HG03575 (cell line): ENCODE measurements around the gene C19orf18.
"Not testable (repeated sequence)": the region's sequence is repeated elsewhere in the genome, so short reads cannot be mapped to it uniquely, and the experiment has no call there.

ENCODE experiments used
- ATAC-seq: cut with Tn5 transposase; IDR thresholded peaks from one replicate; pipeline ENCODE4 v1.9.1; 2021; ENCODE audit not compliant: unreplicated experiment, insufficient number of reproducible peaks, low FRiP score; ENCODE audit errors: extremely low read depth

C19orf18 gene

GRCh38 chr19:57974434-57974833, at the start of gene C19orf18:
TSS of gene C19orf18 (minus strand) at chr19:57974534. CDS start at chr19:57974432, 102 bp downstream.
- ATAC-seq = no peak

DNA sequence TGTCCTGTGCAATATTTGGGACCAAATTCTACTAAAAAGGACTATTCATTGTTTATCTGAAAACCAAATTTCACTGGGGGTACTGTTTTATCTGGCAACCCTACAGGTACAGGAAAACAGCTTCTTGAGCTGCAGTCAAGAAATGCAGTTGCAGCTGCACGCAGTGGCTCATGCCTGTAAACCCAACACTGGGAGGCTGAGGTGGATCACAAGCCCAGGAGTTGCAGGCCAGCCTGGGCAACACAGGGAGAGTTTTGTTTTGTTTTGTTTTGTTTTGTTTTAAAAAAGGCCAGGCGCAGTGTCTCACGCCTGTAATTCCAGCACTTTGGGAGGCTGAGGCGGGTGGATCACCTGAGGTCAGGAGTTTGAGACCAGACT, 47.9 kb upstream of the C19orf18 start:
- no peak for ATAC-seq

GRCh38 chr19:58021541-58022282, 47.4 kb upstream of the C19orf18 start:
- no peak for ATAC-seq

- no peak for ATAC-seq
Observed at GRCh38 chr19:58020129-58020528, 45.8 kb upstream of the C19orf18 start.

DNA sequence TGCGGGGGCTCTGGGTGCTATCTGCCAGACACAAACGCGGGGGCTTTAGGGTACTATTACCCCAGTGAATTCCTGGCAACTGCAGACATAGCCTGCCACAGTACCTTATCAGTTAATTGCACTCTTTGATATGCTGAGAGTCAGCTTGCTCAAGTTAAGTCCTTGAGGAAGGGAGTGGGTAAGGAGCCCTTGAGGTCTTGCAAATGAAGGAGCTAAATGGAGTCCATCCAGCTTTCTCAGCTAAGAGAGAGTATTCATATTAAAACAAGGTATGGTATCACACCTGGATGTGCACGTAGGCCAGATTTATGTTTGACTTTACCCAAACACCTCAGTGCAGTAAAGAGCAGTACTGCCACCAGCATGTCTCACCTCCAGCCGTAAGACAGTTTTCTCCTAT, 39.8 kb upstream of the C19orf18 start:
- ATAC-seq = no peak

DNA sequence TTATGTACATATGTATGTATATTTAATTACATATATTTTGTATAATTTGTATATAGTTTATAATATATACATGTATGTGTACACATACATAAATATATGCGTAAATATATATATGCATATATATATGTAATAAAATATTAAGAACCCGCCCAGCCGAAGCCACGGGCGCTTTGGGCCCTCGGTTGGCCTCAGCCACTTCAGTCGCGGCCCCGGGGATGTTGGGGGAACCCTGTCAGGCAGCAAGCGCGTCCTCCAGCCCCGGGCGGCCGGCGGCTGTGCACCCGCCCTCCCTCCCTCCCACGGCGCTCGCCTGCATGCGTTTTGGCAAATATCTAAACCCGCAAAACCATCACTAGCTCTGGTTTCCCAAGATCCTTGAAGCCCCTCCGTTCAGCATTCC, 36.2 kb upstream of the C19orf18 start:
- ATAC-seq = no peak

DNA sequence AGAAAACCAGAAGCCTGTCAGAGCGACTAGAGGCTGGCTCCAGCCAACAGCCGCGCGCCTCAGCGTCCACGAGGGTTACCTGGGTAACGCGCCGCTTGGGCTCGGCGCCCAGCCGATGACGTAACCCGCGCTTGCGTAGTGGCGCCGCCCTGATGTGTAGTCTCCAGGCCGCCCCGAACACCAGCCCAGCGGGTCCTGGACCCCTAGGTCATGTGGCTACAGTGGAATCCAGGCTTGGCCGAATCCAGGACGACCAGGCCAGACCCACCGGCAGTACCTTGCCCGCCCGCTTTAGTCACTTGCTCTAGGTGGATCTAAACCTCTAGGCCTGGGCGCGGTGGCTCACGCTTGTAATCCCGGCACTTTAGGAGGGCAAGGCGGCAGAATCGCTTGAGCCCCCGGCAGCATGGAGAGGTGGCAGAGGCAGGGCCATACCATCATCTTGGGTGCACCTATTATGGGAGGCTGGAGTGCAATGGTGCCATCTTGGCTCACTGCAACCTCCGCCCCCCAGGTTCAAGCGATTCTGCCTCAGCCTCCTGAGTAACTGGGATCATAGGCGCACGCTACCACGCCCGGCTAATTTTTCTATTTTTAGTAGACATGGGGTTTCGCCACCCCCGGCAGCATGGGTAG, 35.5 kb upstream of the C19orf18 start:
- ATAC-seq = peak; percentile 45

GRCh38 chr19:58009301-58009665, 34.9 kb upstream of the C19orf18 start:
- ATAC-seq = no peak

DNA sequence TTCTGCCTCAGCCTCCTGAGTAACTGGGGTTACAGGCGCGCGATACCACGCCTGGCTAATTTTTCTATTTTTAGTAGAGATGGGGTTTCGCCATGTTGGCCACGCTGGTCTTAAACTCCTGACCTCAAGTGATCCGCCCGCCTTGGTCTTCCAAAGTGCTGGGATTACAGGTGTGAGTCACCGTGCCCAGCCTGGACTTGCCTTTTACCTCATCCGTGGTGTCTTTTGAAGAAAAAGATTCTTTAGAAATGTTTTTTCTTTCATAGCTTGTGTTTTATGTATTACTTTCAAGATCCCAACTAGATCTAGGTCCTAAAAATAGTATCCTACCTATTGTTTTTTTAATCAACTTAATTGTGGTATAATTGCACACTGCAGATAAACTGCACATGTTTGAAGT, 34.5 kb upstream of the C19orf18 start:
- not testable (repeated sequence) for ATAC-seq

DNA sequence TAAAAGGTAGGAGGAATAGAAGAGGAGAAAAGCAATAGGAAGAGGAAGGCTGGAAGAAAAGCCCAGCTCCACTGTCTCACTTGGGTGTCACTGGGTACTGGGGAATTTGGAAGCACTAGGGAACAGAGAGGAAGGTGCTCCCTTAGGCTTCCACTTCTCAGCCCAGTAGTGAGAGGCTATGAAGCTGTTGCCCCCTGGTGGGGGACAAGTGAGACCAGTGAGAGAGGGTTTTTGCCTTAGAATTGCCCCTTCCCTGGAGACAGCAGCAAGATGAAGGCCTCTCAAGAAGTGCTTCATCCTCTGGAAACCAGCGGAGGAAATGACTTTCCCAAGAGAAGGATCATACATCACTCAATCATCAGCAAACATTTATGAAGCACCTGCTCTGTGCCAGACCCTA, 33.0 kb upstream of the C19orf18 start:
- ATAC-seq = no peak

DNA sequence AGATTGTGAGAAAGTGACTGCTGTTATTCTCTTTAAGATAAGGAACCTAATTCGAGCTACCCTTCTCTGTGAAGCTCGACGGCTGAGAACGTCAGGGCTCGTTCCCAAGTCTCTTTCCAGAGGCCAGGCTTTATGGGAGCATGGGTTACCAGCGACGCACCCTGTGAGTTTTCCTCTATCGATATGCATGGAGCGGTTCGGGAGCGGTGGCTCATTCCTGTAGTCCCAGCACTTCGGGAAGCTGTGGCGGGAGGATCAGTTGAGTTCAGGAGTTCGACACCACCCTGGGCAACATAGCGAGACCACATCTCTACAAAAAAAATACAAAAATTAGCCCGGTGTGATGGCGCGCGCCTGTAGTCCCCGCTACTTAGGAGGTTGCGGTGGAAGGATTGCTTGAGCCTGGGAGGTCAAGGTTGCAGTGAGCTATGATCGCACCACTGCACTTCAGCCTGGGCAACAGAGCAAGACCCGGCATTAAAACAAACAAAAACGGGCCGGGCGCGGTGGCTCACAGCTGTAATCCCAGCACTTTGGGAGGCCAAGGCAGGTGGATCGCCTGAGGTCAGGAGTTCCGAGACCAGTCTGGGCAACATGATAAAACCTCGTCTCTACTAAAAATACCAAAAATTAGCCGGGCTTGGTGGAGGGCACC, 29.0 kb upstream of the C19orf18 start:
- no peak for ATAC-seq

GRCh38 chr19:58002384-58003173, 28.2 kb upstream of the C19orf18 start, which contains the start of gene ZNF606:
TSS of gene ZNF606 (minus strand) at chr19:58002820. CDS start at chr19:58001319, 1,501 bp downstream.
- no peak for ATAC-seq

GRCh38 chr19:58001895-58002369, 27.6 kb upstream of the C19orf18 start:
- ATAC-seq = no peak

DNA sequence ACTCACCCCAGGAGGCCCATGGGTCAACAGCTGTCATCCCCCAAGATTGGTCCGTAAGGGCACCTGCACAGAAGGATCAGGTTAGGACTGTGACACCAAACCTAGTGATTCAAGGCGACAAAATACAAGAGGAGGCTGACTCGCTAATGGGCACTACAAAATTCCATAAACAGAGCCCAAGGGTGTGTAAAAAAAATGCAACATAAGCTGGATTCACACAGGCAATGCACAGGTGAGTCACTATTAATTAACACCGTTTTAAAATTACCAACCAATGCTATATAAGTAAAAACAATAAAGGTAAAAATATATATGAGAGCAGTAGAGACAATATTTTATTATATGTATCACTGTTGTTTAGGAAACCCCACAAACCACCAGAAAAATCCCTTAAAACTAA, 26.3 kb upstream of the C19orf18 start:
- ATAC-seq = no peak

GRCh38 chr19:57992841-57993240, 18.5 kb upstream of the C19orf18 start:
- no peak for ATAC-seq

DNA sequence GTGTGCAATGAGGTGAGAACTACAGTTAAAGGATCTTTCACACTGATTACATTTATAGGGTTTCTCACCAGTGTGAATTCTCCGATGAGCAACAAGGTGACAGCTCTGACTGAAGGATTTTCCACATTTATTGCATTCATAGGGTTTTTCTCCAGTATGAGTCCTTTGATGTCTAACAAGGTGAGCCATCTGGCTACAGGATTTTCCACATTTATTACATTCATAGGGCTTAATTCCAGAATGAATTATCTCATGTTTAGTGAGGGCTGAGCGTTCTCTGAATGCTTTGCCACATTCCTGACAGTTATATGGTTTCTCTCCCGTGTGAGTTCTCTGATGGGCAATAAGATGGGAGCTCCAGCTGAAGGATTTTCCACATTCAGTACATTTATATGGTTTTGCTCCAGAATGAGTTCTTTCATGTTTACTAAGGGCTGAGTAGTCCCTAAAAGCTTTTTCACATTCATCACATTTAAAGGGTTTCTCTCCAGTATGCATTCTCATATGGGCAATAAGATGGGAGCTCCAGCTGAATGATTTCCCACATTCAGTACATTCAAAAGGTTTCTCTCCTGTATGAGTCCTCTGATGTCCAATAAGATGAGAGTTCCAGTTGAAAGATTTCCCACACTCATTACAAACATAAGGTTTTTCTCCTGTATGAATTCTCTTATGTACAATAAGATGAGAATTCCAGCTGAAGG, 4.4 kb upstream of the C19orf18 start:
- no peak for ATAC-seq

- ATAC-seq = no peak
Observed at GRCh38 chr19:57964761-57965160, 9.6 kb downstream of the C19orf18 start.

- no peak for ATAC-seq
Observed at GRCh38 chr19:57961785-57962184, 12.5 kb downstream of the C19orf18 start.

DNA sequence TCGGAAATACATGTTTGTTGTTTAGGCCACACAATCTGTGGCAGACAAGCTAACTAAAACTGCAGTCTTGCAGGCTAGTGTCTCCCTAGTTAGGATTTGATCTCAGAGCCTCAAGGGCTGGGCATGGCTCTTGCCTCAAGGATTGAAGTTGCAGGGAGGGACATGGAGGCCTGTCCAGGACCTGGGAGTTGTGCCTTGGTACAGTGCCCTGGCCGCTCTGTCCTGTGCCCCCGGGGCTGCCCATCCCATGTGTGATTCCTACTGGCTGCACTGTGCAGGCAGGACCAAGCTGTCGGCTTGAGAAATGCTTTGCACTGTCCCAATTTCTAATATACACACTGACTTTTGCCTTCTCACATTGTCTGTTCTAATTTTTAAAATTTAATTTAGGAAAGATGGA, 19.3 kb downstream of the C19orf18 start:
- no peak for ATAC-seq
